BLaER1 treated with 17β-estradiol and CSF1 and Interleukin-3, amounts not matched to agents 10 nM and 100 nM (cell line): ENCODE data around the gene ZC3H7B.

Source experiments
- H3K27ac ChIP-seq, 11 experiments: shearing (Covaris generic); formaldehyde crosslinking; 2 replicates each; pipeline ENCODE4 v1.8.1; 2022
- H3K27me3 ChIP-seq, 11 experiments: shearing (Covaris generic); formaldehyde crosslinking; 2 replicates each; pipeline ENCODE4 v1.8.1; 2022
- H3K36me3 ChIP-seq, 11 experiments: shearing (Covaris generic); formaldehyde crosslinking; 2 replicates each; pipeline ENCODE4 v1.8.1; 2022
- H3K4me1 ChIP-seq, 10 experiments: shearing (Covaris generic); formaldehyde crosslinking; 2 replicates each; pipeline ENCODE4 v1.8.1; 2022
- H3K4me2 ChIP-seq, 11 experiments: shearing (Covaris generic); formaldehyde crosslinking; 2 replicates each; pipeline ENCODE4 v1.8.1; 2022
- H3K4me3 ChIP-seq, 10 experiments: shearing (Covaris generic); formaldehyde crosslinking; 2 replicates each; pipeline ENCODE4 v1.8.1; 2022
- H3K9ac ChIP-seq, 11 experiments: shearing (Covaris generic); formaldehyde crosslinking; 2 replicates each; pipeline ENCODE4 v1.8.1; 2022
- H3K9me3 ChIP-seq, 11 experiments: shearing (Covaris generic); formaldehyde crosslinking; replicated peaks in 1 of 11; 2 replicates each; pipeline ENCODE4 v1.8.1; 2022
- H4K20me1 ChIP-seq, 11 experiments: shearing (Covaris generic); formaldehyde crosslinking; 2 replicates each; pipeline ENCODE4 v1.8.1; 2022
- Cebpa-rat ChIP-seq, 11 experiments: shearing (Covaris generic); IDR thresholded peaks; 2 replicates each; pipeline ENCODE4 v1.8.1; 2022

Gene ZC3H7B

DNA sequence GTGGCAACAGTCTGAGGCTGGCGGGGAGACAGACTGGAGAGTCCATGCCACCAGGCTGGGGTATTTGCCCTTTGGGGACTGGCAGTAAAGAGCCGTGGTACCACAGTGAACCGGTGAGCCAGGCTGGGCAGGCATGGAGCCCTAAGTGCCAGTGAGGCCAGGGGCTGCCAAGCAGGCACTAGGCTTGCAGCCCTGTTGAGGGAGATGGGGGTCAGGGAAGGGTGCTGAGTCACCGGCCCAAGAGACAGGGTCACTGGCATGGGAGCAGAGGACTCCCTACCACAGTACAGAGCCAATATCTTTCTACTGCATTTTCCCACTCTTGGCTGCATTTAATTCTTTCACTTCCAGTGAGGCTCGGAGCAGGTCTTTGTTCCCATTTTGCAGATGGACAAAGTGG, 49.7 kb downstream of the ZC3H7B start:
- Histone ChIP-seq H3K27ac (no peak overlapping the region), H3K4me3 (no peak overlapping the region), H3K4me1 (no peaks in the 10 kb centered on the region), H4K20me1 (peaks cover 0 to 88% (median 22%) of the 10 kb centered on the region in 11 experiments; a peak in 14 of 22 replicates), H3K27me3 (no peaks in the 10 kb centered on the region), H3K9ac (no peak overlapping the region), H3K9me3 (no peaks in the 10 kb centered on the region), H3K4me2 (no peak overlapping the region), H3K36me3 (peaks cover 100% of the 10 kb centered on the region in 11 experiments)
- no peak for TF ChIP-seq Cebpa-rat (IDR thresholded peaks at IDR 0.05)

DNA sequence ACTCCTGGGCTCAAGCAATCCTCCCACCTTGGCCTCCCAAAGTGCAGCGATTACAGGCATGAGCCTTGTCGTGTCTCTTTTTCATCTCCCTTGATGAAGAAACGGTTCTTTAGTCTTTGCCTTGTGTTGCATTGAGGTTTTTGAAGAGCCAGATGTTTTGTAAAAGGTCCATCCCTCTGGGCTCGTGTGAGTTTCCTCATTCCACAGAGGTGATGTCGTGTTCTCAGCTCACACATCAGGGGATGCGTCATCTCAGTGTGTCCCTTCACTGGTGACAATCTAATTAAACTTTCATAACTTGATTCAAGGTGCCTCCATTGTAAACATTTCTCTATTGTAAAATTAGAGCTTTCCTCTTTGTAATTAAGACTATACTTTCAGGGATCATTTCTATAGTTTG, 50.7 kb downstream of the ZC3H7B start:
- H3K27ac ChIP-seq: no peak overlapping the region

DNA sequence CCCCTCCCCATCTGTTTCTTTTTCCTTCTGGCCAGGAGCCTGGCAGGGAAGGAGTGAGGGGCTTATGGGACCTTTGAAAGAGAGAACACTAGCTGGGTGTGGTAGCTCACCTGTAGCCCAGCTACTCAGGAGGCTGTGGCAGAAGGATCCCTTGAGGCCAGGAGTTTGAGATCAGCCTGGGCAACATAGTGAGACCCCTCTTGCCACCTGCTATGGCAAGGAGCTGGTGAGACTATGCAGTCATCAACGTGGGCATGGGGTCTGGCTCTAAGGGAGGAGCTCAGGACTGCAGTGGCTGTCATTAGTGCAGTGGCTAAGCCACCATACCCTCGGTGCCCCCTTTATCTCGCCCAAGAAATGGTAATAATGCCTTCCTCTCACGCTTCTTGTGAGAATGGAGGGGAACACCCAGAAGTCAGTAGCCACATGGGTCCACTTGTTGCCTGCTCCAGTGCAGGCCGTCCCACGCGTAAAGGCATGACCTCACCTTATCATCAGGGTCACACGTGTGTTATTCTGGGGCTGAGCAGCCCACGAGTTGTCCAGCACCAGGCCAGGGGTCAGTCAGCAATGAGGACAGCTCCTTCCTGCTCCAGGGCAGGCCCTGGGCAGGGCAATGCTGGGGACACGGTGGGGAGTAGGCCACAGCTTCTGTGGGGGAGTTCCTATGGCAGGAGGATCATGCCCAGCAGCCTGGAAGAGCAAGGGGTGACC, 52.7 kb downstream of the ZC3H7B start:
- H4K20me1 ChIP-seq: peaks cover 0 to 89% (median 45%) of the 10 kb centered on the region in 11 experiments; a peak in 14 of 22 replicates
- H3K4me2 ChIP-seq: no peak overlapping the region
- 0 out of 22 replicates have a peak overlapping the region, but pooled peaks of 1 of the 11 experiments have one; percentile 9 for H3K9ac ChIP-seq
- H3K36me3 ChIP-seq: peaks cover 92 to 100% (median 99%) of the 10 kb centered on the region in 11 experiments
- TF ChIP-seq Cebpa-rat (IDR thresholded peaks at IDR 0.05): no peak
- H3K27me3 ChIP-seq: no peaks in the 10 kb centered on the region
- no peak overlapping the region; a peak in 1 of 22 replicates for H3K27ac ChIP-seq
- no peaks in the 10 kb centered on the region for H3K9me3 ChIP-seq
- no peak overlapping the region for H3K4me3 ChIP-seq
- H3K4me1 ChIP-seq: no peaks in the 10 kb centered on the region

More for the DNA sequence above, 50.7 kb downstream of the ZC3H7B start:
- Histone ChIP-seq H3K9ac (no peak overlapping the region), H3K27me3 (no peaks in the 10 kb centered on the region), H4K20me1 (peaks cover 0 to 92% (median 30%) of the 10 kb centered on the region in 11 experiments; a peak in 14 of 22 replicates), H3K4me3 (no peak overlapping the region), H3K9me3 (no peaks in the 10 kb centered on the region), H3K4me1 (no peaks in the 10 kb centered on the region), H3K4me2 (no peak overlapping the region), H3K36me3 (peaks cover 96 to 100% (median 100%) of the 10 kb centered on the region in 11 experiments)
- TF ChIP-seq Cebpa-rat (IDR thresholded peaks at IDR 0.05): no peak

GRCh38 chr22:41354979-41355378, 53.7 kb downstream of the ZC3H7B start:
- Histone ChIP-seq H3K4me2 (no peak overlapping the region), H3K9me3 (no peaks in the 10 kb centered on the region), H3K4me1 (no peaks in the 10 kb centered on the region), H3K4me3 (no peak overlapping the region), H3K9ac (no peak overlapping the region), H3K36me3 (peaks cover 83 to 97% (median 95%) of the 10 kb centered on the region in 11 experiments), H3K27me3 (no peaks in the 10 kb centered on the region), H4K20me1 (peaks cover 0 to 80% (median 44%) of the 10 kb centered on the region in 11 experiments; a peak in 14 of 22 replicates), H3K27ac (no peak overlapping the region)
- no peak for TF ChIP-seq Cebpa-rat (IDR thresholded peaks at IDR 0.05)

DNA sequence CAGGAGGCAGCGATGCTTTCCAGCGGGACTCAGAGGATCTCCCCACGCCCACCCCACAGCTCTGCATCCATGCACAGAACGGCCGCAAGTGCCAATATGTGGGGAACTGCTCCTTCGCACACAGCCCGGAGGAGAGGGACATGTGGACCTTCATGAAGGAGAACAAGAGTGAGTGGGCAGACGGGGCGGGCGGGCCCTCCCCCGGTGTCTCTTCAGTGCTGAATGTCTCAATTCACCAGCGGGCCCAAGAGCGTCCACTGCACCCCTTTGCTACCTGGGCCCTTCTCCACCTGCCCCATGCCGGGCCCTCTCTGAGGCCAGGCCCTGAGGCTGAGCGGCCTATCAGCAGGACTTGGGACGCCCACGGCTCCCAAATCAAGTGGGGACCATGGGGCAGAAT, 54.6 kb downstream of the ZC3H7B start:
- peaks cover 0 to 80% (median 36%) of the 10 kb centered on the region in 11 experiments; a peak in 14 of 22 replicates for H4K20me1 ChIP-seq
- H3K27me3 ChIP-seq: no peaks in the 10 kb centered on the region
- peaks cover 73 to 95% (median 86%) of the 10 kb centered on the region in 11 experiments for H3K36me3 ChIP-seq
- no peak overlapping the region for H3K4me3 ChIP-seq
- H3K4me1 ChIP-seq: no peaks in the 10 kb centered on the region
- H3K27ac ChIP-seq: no peak overlapping the region
- no peak for TF ChIP-seq Cebpa-rat (IDR thresholded peaks at IDR 0.05)
- no peak overlapping the region for H3K4me2 ChIP-seq
- no peaks in the 10 kb centered on the region for H3K9me3 ChIP-seq
- no peak overlapping the region for H3K9ac ChIP-seq

GRCh38 chr22:41356430-41357028, 55.2 kb downstream of the ZC3H7B start:
- TF ChIP-seq Cebpa-rat (IDR thresholded peaks at IDR 0.05): no peak

DNA sequence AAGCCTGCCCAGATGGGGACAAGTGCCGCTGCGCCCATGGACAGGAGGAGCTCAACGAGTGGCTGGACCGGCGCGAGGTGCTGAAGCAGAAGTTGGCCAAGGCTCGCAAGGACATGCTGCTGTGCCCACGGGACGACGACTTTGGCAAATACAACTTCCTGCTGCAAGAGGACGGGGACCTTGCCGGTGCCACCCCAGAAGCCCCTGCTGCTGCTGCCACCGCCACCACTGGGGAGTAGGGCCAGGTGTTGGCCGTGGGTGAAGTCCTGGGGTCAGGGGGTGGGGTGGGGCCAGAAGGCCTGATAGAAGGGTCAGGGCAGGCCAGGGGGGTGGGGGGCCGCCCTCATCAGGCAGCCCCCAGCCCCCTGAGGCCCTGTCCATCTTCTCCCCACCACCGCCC, 55.9 kb downstream of the ZC3H7B start:
- H4K20me1 ChIP-seq: peaks cover 0 to 75% (median 31%) of the 10 kb centered on the region in 11 experiments; a peak in 12 of 22 replicates
- no peaks in the 10 kb centered on the region for H3K9me3 ChIP-seq
- H3K4me2 ChIP-seq: no peak overlapping the region
- no peak for TF ChIP-seq Cebpa-rat (IDR thresholded peaks at IDR 0.05)
- no peaks in the 10 kb centered on the region for H3K4me1 ChIP-seq
- no peak overlapping the region for H3K27ac ChIP-seq
- peaks cover 60 to 88% (median 73%) of the 10 kb centered on the region in 11 experiments for H3K36me3 ChIP-seq
- no peak overlapping the region for H3K4me3 ChIP-seq
- no peaks in the 10 kb centered on the region for H3K27me3 ChIP-seq
- no peak overlapping the region for H3K9ac ChIP-seq

More at GRCh38 chr22:41356430-41357028, 55.2 kb downstream of the ZC3H7B start:
- Histone ChIP-seq H3K27me3 (no peaks in the 10 kb centered on the region), H3K27ac (no peak overlapping the region), H3K4me3 (no peak overlapping the region), H3K9ac (no peak overlapping the region), H3K36me3 (peaks cover 67 to 95% (median 79%) of the 10 kb centered on the region in 11 experiments), H3K9me3 (no peaks in the 10 kb centered on the region), H3K4me2 (no peak overlapping the region), H4K20me1 (peaks cover 0 to 80% (median 31%) of the 10 kb centered on the region in 11 experiments; a peak in 12 of 22 replicates), H3K4me1 (no peaks in the 10 kb centered on the region)

- no peak overlapping the region for H3K9ac ChIP-seq
- H3K27me3 ChIP-seq: no peaks in the 10 kb centered on the region
- no peaks in the 10 kb centered on the region for H3K4me1 ChIP-seq
- no peak overlapping the region for H3K4me3 ChIP-seq
- H3K27ac ChIP-seq: no peak overlapping the region
- H4K20me1 ChIP-seq: peaks cover 0 to 65% (median 20%) of the 10 kb centered on the region in 11 experiments; a peak in 11 of 22 replicates
- H3K9me3 ChIP-seq: no peaks in the 10 kb centered on the region
- no peak for TF ChIP-seq Cebpa-rat (IDR thresholded peaks at IDR 0.05)
- peaks cover 43 to 71% (median 56%) of the 10 kb centered on the region in 11 experiments for H3K36me3 ChIP-seq
- H3K4me2 ChIP-seq: no peak overlapping the region
These were observed 57.6 kb downstream of the ZC3H7B start for GRCh38 chr22:41358927-41359326.

DNA sequence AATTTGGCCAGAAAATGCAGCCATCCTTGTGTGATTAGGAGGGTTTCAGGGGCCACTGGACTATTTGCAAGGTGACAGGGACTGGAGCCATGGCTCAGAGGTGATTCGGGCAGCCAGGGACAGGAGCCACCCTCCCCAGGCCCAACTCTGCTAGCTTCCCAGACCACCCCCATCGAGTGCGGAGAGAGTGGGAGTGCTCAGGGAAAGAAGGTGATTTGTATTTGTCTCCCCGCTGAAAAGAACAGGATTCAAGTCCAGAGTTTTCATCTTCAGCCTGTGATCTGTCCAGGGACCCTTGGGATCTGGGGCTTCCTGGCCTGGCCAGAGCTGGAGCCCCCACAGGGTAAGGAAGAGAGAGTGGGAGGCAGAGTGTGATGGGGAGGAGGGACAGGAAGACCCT, 58.1 kb downstream of the ZC3H7B start:
- H3K4me2 ChIP-seq: no peak overlapping the region
- no peaks in the 10 kb centered on the region for H3K27me3 ChIP-seq
- H3K9me3 ChIP-seq: no peaks in the 10 kb centered on the region
- H3K36me3 ChIP-seq: peaks cover 39 to 67% (median 51%) of the 10 kb centered on the region in 11 experiments
- peak overlapping the region in 1 of 11 experiments; percentile 15; a peak in 1 of 22 replicates for H3K9ac ChIP-seq
- no peak overlapping the region for H3K4me3 ChIP-seq
- H3K27ac ChIP-seq: no peak overlapping the region
- H4K20me1 ChIP-seq: peaks cover 0 to 60% (median 18%) of the 10 kb centered on the region in 11 experiments; a peak in 11 of 22 replicates
- no peak for TF ChIP-seq Cebpa-rat (IDR thresholded peaks at IDR 0.05)
- no peaks in the 10 kb centered on the region for H3K4me1 ChIP-seq
